OCI-LY1 (cell line): Measurements from ENCODE around the gene GLT8D2.

ENCODE experiments used
- CTCF ChIP-seq: fragments of 200-600 bp; sonication (generic), shearing (Covaris generic); IDR thresholded peaks from 2 replicates; pipeline ENCODE4 v1.5.1; 2017; ENCODE audit warnings: mild to moderate bottlenecking, antibody characterized with exemption, low read length, moderate library complexity, mixed read lengths
- EZH2 ChIP-seq: fragments of 200-600 bp; sonication (generic), shearing (Covaris generic); IDR thresholded peaks from 2 replicates; pipeline ENCODE4 v1.8.0; 2017; ENCODE audit warnings: borderline replicate concordance, mixed run types, mild to moderate bottlenecking, antibody characterized with exemption, low read length, moderate library complexity, mixed read lengths

DNA sequence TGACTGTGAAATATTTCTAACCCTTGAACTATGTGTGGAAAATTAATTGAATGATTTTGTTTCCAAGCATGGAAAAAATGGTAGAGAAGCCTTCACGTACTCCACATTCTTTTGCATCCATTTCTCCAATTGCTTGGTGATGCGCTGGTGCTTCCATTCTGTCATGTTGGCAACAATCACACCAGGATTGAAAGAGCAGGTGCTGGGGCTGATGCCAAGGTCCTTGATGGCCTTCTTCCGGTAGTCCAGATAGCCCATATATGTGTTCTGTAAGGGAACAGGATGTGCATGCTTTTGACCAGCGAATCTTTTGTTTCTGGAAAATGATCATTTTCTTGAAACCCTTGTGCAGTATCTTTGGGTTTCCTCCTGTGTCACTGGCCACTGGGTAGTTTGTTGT is 55.8 kb downstream of the GLT8D2 start:
- TF ChIP-seq EZH2 (no peak), CTCF (no peak)
